H9 (cell line): Measurements from ENCODE around the gene PCCA. TPM values are rescaled to one million over a fixed set of nuclear protein-coding genes. Genes with fewer than 3 reads are reported as not detected.
"Not testable (repeated sequence)": the region's sequence is repeated elsewhere in the genome, so short reads cannot be mapped to it uniquely, and the experiment has no call there.

Experiments used
- DNase-seq: peaks from one replicate; pipeline ENCODE4 v3.0.0-alpha.2; 2017
- H2AFZ ChIP-seq: one replicate; pipeline ENCODE4 v1.6.1; 2013; ENCODE audit warnings: mild to moderate bottlenecking, low read length, control low read depth, moderate library complexity
- H2AK5ac ChIP-seq: 2 replicates; pipeline ENCODE4 v1.6.1; 2013; ENCODE audit warnings: low read length, control low read depth, mixed read lengths; ENCODE audit not compliant: insufficient read length
- H2BK120ac ChIP-seq: one replicate; pipeline ENCODE4 v1.6.1; 2013; ENCODE audit warnings: low read depth, mild to moderate bottlenecking, low read length, control low read depth, inconsistent platforms; ENCODE audit not compliant: poor library complexity, severe bottlenecking
- H2BK12ac ChIP-seq: 2 replicates; pipeline ENCODE4 v1.6.1; 2013; ENCODE audit warnings: low read length, control low read depth, mixed read lengths, low read depth; ENCODE audit not compliant: insufficient read length
- H2BK15ac ChIP-seq: 2 replicates; pipeline ENCODE4 v1.6.1; 2013; ENCODE audit warnings: low read depth, low read length, control low read depth
- H2BK20ac ChIP-seq: one replicate; pipeline ENCODE4 v1.6.1; 2013; ENCODE audit warnings: low read depth, mild to moderate bottlenecking, low read length, control low read depth, inconsistent platforms; ENCODE audit not compliant: poor library complexity, severe bottlenecking
- H2BK5ac ChIP-seq: 2 replicates; pipeline ENCODE4 v1.6.1; 2013; ENCODE audit warnings: low read length, control low read depth, mixed read lengths; ENCODE audit not compliant: insufficient read length
- H3K14ac ChIP-seq: 2 replicates; pipeline ENCODE4 v1.6.1; 2013; ENCODE audit warnings: low read length, control low read depth; ENCODE audit not compliant: insufficient read depth
- H3K18ac ChIP-seq: 2 replicates; pipeline ENCODE4 v1.6.1; 2013; ENCODE audit warnings: low read depth, mild to moderate bottlenecking, mixed read lengths, low read length, control low read depth; ENCODE audit not compliant: insufficient read length
- H3K23ac ChIP-seq: 2 replicates; pipeline ENCODE4 v1.6.1; 2013; ENCODE audit warnings: low read length, control low read depth, mixed read lengths, low read depth; ENCODE audit not compliant: insufficient read length
- H3K23me2 ChIP-seq: 2 replicates; pipeline ENCODE4 v1.6.1; 2013; ENCODE audit warnings: low read depth, mild to moderate bottlenecking, mixed read lengths, low read length, control low read depth; ENCODE audit not compliant: insufficient read length, poor library complexity, severe bottlenecking
- H3K27ac ChIP-seq: 2 replicates; pipeline ENCODE4 v1.5.1; 2013; ENCODE audit warnings: low read length, control low read depth, mixed read lengths, low read depth; ENCODE audit not compliant: insufficient read length
- H3K27me3 ChIP-seq: 2 replicates; pipeline ENCODE4 v1.6.1; 2013; ENCODE audit warnings: low read length, control low read depth, inconsistent platforms; ENCODE audit not compliant: insufficient read depth
- H3K4ac ChIP-seq: 2 replicates; pipeline ENCODE4 v1.6.1; 2013; ENCODE audit warnings: low read depth, mild to moderate bottlenecking, control low read depth, inconsistent platforms, low read length, moderate library complexity
- H3K4me1 ChIP-seq: 2 replicates; pipeline ENCODE4 v1.6.1; 2013; ENCODE audit warnings: low read length, control low read depth, inconsistent platforms; ENCODE audit not compliant: insufficient read depth
- H3K4me2 ChIP-seq: 2 replicates; pipeline ENCODE4 v1.6.1; 2013; ENCODE audit warnings: low read length, control low read depth, mixed read lengths; ENCODE audit not compliant: insufficient read length, insufficient read depth
- H3K56ac ChIP-seq: 2 replicates; pipeline ENCODE4 v1.6.1; 2013; ENCODE audit warnings: low read depth, mild to moderate bottlenecking, mixed read lengths, low read length, control low read depth; ENCODE audit not compliant: insufficient read length
- H3K79me1 ChIP-seq: 2 replicates; pipeline ENCODE4 v1.6.1; 2013; ENCODE audit warnings: low read depth, mild to moderate bottlenecking, moderate library complexity, low read length, control low read depth, inconsistent platforms; ENCODE audit not compliant: insufficient read depth, poor library complexity, severe bottlenecking
- H3K79me2 ChIP-seq: 2 replicates; pipeline ENCODE4 v1.6.1; 2013; ENCODE audit warnings: low read length, control low read depth, inconsistent platforms; ENCODE audit not compliant: insufficient read depth
- H3K9ac ChIP-seq: 2 replicates; pipeline ENCODE4 v1.6.1; 2013; ENCODE audit warnings: low read length, control low read depth, mixed read lengths; ENCODE audit not compliant: insufficient read length; ENCODE audit errors: extremely low read depth
- H3K9me3 ChIP-seq: one replicate; pipeline ENCODE4 v1.6.1; 2013; ENCODE audit warnings: low read depth, low read length, inconsistent platforms; ENCODE audit not compliant: control insufficient read depth
- H3T11ph ChIP-seq: one replicate; pipeline ENCODE4 v1.6.1; 2013; ENCODE audit warnings: mild to moderate bottlenecking, low read length, control low read depth, inconsistent platforms
- H4K20me1 ChIP-seq: one replicate; pipeline ENCODE4 v1.6.1; 2013; ENCODE audit not compliant: control insufficient read depth, insufficient read length, insufficient read depth
- H4K5ac ChIP-seq: 2 replicates; pipeline ENCODE4 v1.6.1; 2013; ENCODE audit warnings: low read depth, mild to moderate bottlenecking, mixed read lengths, low read length, control low read depth; ENCODE audit not compliant: insufficient read length
- H4K8ac ChIP-seq: replicated peaks from 2 replicates; pipeline ENCODE4 v1.6.1; 2013; ENCODE audit warnings: low read length, control low read depth, mixed read lengths, low read depth; ENCODE audit not compliant: insufficient read length
- H4K91ac ChIP-seq: 2 replicates; pipeline ENCODE4 v1.6.1; 2013; ENCODE audit warnings: low read depth, mild to moderate bottlenecking, moderate library complexity, mixed read lengths, low read length, control low read depth; ENCODE audit not compliant: insufficient read length
- H3K27ac Mint-ChIP-seq, 3 experiments: 2 replicates in 2 of 3; 3 replicates in 1 of 3; pipeline ENCODE4 v1.8.0; 2020 to 2021; ENCODE audit warnings: mixed read lengths in 3 of 3, mild to moderate bottlenecking in 1 of 3, moderate library complexity in 1 of 3
- H3K27me3 Mint-ChIP-seq: 2 replicates; pipeline ENCODE4 v1.8.0; 2021; ENCODE audit warnings: low read depth, mild to moderate bottlenecking, moderate library complexity, mixed read lengths
- H3K36me3 Mint-ChIP-seq, 3 experiments: 2 replicates in 2 of 3; 3 replicates in 1 of 3; pipeline ENCODE4 v1.8.0; 2020 to 2021; ENCODE audit warnings: low read depth in 3 of 3, mixed read lengths in 3 of 3; ENCODE audit not compliant: insufficient read depth in 1 of 3
- H3K4me1 Mint-ChIP-seq, 2 experiments: 2 replicates each; pipeline ENCODE4 v1.8.0; 2020; ENCODE audit warnings: mixed read lengths in 2 of 2
- H3K4me3 Mint-ChIP-seq, 2 experiments: 2 replicates in 1 of 2; 3 replicates in 1 of 2; pipeline ENCODE4 v1.8.0; 2020 to 2021; ENCODE audit warnings: mild to moderate bottlenecking in 2 of 2, mixed read lengths in 2 of 2, moderate library complexity in 1 of 2
- H3K9me3 Mint-ChIP-seq, 2 experiments: 2 replicates in 1 of 2; 3 replicates in 1 of 2; pipeline ENCODE4 v1.8.0; 2020; ENCODE audit warnings: mild to moderate bottlenecking in 2 of 2, mixed read lengths in 2 of 2, moderate library complexity in 1 of 2
- CTCF ChIP-seq: fragments of 200-600 bp; sonication (generic); conservative IDR thresholded peaks from 3 replicates; pipeline ENCODE4 v1.8.0; 2021; ENCODE audit warnings: antibody characterized with exemption, mild to moderate bottlenecking
- WGBS: extraction: QIAGEN DNeasy Blood & Tissue Kit; methylation state at CpG from one replicate; pipeline ENCODE4 v1.1.7; 2013; ENCODE audit warnings: missing lambda C conversion rate, low lambda C conversion rate, mixed read lengths; ENCODE audit not compliant: insufficient read length; ENCODE audit errors: extremely low coverage; 5-methylcytosine and 5-hydroxymethylcytosine counted together
- total RNA-seq: library from RNA; stranded (reverse); gene quantifications from 2 replicates; pipeline ENCODE4 v1.2.1, GENCODE V29; 2021

PCCA gene
- total RNA-seq, 1 experiment from 2014 or later = 56.5 TPM

GRCh38 chr13:100098445-100099116, 9.7 kb downstream of the PCCA start:
- H3K4me2 ChIP-seq = no peak overlapping the region
- H3K23ac ChIP-seq = no peak overlapping the region
- no peaks in the 10 kb centered on the region for H3K23me2 ChIP-seq
- no peak for TF ChIP-seq CTCF
- no peaks in the 10 kb centered on the region for H3K27me3 ChIP-seq
- H2BK20ac ChIP-seq = no peak overlapping the region
- H2BK12ac ChIP-seq = no peak overlapping the region
- WGBS = no CpG with 5 or more reads among the region's 6 CpGs
- H3T11ph ChIP-seq = no peak overlapping the region
- no peaks in the 10 kb centered on the region for H3K27me3 Mint-ChIP-seq
- H3K36me3 Mint-ChIP-seq = peaks cover 16 to 23% (median 19%) of the 10 kb centered on the region in 3 experiments
- H4K8ac ChIP-seq = no peak overlapping the region
- H3K4ac ChIP-seq = no peak overlapping the region
- peak overlapping the region in 1 of 3 experiments; percentile 14; a peak in 2 of 7 replicates for H3K27ac Mint-ChIP-seq
- no peaks in the 10 kb centered on the region for H4K20me1 ChIP-seq
- no peak overlapping the region for H3K14ac ChIP-seq
- no peak overlapping the region for H3K4me3 Mint-ChIP-seq
- H2BK5ac ChIP-seq = no peak overlapping the region
- H2BK15ac ChIP-seq = no peak overlapping the region
- no peak overlapping the region for H4K91ac ChIP-seq
- no peak overlapping the region for H2BK120ac ChIP-seq
- no peak overlapping the region for H4K5ac ChIP-seq
- no peaks in the 10 kb centered on the region for H3K4me1 ChIP-seq
- peaks cover 18 to 19% of the 10 kb centered on the region in 2 experiments for H3K4me1 Mint-ChIP-seq
- H3K9me3 Mint-ChIP-seq = peaks cover 3 to 5% of the 10 kb centered on the region in 2 experiments; a peak in 4 of 5 replicates
- peaks cover 12% of the 10 kb centered on the region for H3K79me1 ChIP-seq
- H2AK5ac ChIP-seq = no peak overlapping the region
- no peaks in the 10 kb centered on the region for H3K9me3 ChIP-seq
- H3K56ac ChIP-seq = no peak overlapping the region
- H3K18ac ChIP-seq = no peak overlapping the region
- no peak overlapping the region for H2AFZ ChIP-seq
- no peak overlapping the region for H3K27ac ChIP-seq
- peaks cover 19% of the 10 kb centered on the region for H3K79me2 ChIP-seq
- DNase-seq = no peak
- no peak overlapping the region for H3K9ac ChIP-seq

GRCh38 chr13:100099117-100099445, 10.2 kb downstream of the PCCA start:
- H3K23me2 ChIP-seq, H3K27ac Mint-ChIP-seq, H3K9me3 Mint-ChIP-seq, H3T11ph ChIP-seq, H2BK5ac ChIP-seq, H4K8ac ChIP-seq, H2AFZ ChIP-seq, H3K4ac ChIP-seq, H2AK5ac ChIP-seq, H3K4me1 ChIP-seq, H3K9me3 ChIP-seq, H3K4me2 ChIP-seq, H3K23ac ChIP-seq, H3K27me3 ChIP-seq, H2BK120ac ChIP-seq, H3K27me3 Mint-ChIP-seq, H3K14ac ChIP-seq, DNase-seq, H4K5ac ChIP-seq, H3K27ac ChIP-seq, H2BK15ac ChIP-seq, H4K20me1 ChIP-seq, H2BK12ac ChIP-seq, H3K56ac ChIP-seq, H2BK20ac ChIP-seq, H4K91ac ChIP-seq, H3K18ac ChIP-seq, H3K9ac ChIP-seq, H3K4me3 Mint-ChIP-seq: not testable (repeated sequence)
- H3K79me2 ChIP-seq = peaks cover 19% of the 10 kb centered on the region
- WGBS = no CpG with 5 or more reads among the region's 8 CpGs
- H3K36me3 Mint-ChIP-seq = peaks cover 21 to 28% (median 24%) of the 10 kb centered on the region in 3 experiments
- peaks cover 18 to 19% of the 10 kb centered on the region in 2 experiments for H3K4me1 Mint-ChIP-seq
- peaks cover 12% of the 10 kb centered on the region for H3K79me1 ChIP-seq
